GM18861 (cell line): ENCODE results near the gene LDB2.

ENCODE experiments used
- ATAC-seq: cut with Tn5 transposase; IDR thresholded peaks from one replicate; pipeline ENCODE4 v1.9.1; 2021; ENCODE audit not compliant: unreplicated experiment

Gene LDB2

GRCh38 chr4:16844816-16845586 lies 53.4 kb downstream of the LDB2 start:
- no peak for ATAC-seq

GRCh38 chr4:16843831-16844508 lies 54.5 kb downstream of the LDB2 start:
- ATAC-seq = no peak

- ATAC-seq = no peak
Observed at GRCh38 chr4:16838226-16838875, 60.1 kb downstream of the LDB2 start.

DNA sequence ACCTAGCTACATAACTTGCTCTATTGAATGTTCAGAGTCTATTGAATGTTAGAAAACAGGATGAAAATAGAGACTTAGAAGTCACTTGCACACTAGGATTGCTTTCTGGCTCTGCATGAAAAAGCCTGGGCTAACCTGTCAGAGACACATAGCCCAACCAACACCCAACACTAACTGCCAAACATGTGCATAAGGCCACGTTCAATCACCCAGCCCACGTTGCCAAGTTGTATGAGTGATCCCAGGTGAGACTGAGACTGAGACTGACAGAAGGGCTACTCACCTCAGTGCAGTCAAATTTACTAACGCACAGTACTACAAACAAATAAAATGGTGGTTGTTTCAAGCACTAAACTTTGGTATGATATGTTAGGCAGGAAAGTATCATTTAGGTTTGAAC lies 61.0 kb downstream of the LDB2 start:
- ATAC-seq = no peak

- no peak for ATAC-seq
Observed at GRCh38 chr4:16836324-16836723, 62.1 kb downstream of the LDB2 start.

GRCh38 chr4:16835597-16836247 lies 62.7 kb downstream of the LDB2 start:
- no peak for ATAC-seq

- ATAC-seq = no peak
Observed at GRCh38 chr4:16834814-16835213, 63.6 kb downstream of the LDB2 start.

- ATAC-seq = no peak
Observed at GRCh38 chr4:16833722-16834121, 64.7 kb downstream of the LDB2 start.

GRCh38 chr4:16830081-16830480 lies 68.4 kb downstream of the LDB2 start:
- no peak for ATAC-seq

DNA sequence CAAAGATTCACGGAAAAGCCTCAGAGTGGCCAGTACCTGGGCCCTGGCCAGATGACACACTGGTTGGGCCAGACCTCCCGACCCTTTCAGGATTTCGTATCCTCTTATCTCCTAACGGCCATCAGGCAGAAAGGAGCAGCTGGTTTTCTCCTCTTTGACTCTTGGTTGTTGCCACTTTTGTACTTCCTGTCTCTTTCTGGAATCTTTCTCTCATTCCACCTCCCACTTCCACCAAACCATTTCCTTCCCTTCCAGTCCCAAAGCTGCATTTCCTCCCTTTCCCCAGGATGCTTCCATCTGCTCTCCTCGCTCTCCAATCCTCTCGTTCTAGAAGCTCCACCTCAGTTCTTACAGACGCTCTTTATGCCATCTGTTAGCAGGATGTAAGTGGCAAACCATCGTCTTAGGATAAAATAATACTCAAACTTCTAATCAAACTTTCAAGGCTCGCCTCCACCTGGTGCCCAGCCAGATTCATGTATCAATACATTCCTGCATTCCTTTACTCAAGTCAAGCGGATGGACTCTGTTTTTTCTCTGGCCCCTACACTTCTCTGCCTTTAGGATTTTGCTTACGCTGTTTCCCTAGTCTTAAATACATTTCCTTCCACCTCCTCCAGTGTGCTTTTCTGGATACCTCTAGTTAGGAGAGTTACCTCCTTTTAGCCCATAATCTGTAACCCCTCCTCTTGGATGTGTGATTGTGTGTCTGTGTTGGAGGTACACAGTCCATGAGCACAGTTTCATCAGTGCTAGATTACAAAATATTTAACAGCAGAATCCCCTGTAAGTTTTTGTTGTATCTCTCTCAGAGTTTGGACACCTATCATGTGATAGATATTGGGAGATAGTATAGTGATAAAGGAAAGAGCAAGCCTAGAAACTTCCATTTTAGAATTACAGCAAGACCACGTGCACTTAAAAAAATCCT lies 70.4 kb downstream of the LDB2 start:
- no peak for ATAC-seq

DNA sequence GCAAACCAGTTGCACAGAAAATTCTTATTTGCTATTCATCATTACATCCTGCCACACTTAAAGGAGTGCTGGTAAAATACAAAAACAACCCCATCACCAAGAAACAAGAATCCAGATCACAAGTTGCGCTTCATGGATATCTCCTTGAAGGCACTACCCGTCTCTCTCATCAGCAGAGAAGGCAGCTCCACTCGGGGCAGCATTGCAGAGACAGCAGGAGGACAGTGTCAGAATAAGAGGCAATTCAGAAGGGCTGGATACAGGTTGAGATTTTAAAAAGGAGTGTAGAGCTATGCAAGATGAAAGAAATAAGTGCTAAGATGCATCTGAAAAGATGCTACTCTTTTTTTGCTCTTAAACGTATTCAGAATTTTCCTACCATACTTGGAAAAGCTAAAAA lies 71.4 kb downstream of the LDB2 start:
- no peak for ATAC-seq

DNA sequence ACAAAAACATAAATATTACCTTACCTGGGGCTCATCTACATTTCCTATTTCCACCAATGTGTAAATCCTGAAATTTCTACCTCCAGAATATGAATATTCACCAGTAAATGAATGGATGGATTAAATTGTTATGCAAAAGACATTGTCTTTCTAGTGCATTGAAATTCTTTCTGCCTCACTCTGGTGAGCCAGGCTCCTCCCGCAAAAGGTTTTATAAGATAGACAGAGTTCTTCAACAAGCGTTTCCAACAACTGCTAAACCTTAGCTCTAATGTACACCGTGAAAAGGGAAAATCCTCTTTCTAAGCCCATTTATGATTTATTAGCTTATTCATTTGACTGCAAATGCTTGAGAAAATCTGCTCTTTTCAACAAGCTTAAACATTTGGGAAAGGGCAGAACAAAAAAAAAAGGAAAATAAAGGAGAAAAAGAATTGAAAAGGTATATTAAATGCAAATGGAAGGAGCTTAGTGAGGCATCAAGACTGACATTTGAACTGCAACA lies 72.0 kb downstream of the LDB2 start:
- ATAC-seq = no peak

- no peak for ATAC-seq
Observed at GRCh38 chr4:16824278-16824806, 74.1 kb downstream of the LDB2 start.

DNA sequence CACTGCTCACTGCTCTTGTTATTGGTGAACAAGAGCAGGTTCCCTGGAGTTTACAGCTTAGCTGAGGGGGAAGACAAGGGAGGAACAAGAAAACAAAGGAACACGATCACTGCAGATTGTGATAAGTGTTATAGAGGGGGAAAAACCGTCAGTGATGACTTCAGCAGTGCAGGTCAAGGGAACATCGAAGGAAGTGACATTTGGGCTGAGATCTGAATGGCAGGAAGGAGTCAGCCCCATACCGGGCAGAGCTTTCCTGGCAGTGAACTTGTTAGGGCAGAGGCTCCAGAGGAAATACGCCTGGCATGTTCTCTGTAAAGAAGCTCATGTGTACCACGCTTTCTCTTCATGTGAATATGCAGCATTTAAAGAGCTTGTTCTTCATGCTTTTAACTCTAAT lies 78.1 kb downstream of the LDB2 start:
- no peak for ATAC-seq

GRCh38 chr4:16819652-16820051 lies 78.8 kb downstream of the LDB2 start:
- ATAC-seq = no peak

GRCh38 chr4:16818005-16818404 lies 80.4 kb downstream of the LDB2 start:
- no peak for ATAC-seq

DNA sequence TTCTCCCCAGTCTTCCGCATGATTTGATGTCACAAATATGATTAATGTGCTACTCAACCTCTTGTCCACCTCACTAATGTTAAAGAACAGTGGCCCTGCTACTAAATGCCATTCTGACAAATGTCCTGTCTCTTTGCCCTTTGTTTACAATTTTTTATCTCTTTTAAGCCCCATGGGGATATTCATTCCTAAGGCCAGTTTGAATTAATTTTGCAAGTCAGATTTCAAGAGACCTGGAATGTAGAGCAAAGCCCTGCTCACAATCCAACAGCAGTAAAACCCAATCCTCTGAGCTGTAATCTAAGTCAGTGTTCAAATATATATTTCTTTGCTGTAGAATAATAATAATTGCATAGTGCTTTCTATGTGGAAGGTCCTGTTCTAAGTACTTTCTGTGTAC lies 81.2 kb downstream of the LDB2 start:
- ATAC-seq = no peak

GRCh38 chr4:16814361-16814760 lies 84.1 kb downstream of the LDB2 start:
- no peak for ATAC-seq

GRCh38 chr4:16812041-16812440 lies 86.4 kb downstream of the LDB2 start:
- ATAC-seq = no peak

- ATAC-seq = no peak
Observed at GRCh38 chr4:16809943-16810342, 88.5 kb downstream of the LDB2 start.
